Tibial artery (tissue), 4 donors: ENCODE data around the gene PDE4A.

ENCODE experiments used
- DNase-seq, 2 donors: peaks; one replicate each; pipeline ENCODE4 v3.0.0-alpha.2; 2019
- H3K27ac ChIP-seq, 2 donors: fragments of 200-600 bp; sonication (generic) in 1 of 2; 1 replicate in 1 of 2; 2 replicates in 1 of 2; pipeline ENCODE4 v1.5.1; 2018 to 2019; ENCODE audit warnings: mild to moderate bottlenecking in 1 of 2
- H3K27me3 ChIP-seq, 2 donors: fragments of 200-600 bp; sonication (generic) in 1 of 2; one replicate each; pipeline versions ENCODE4 v1.5.1 to v1.6.0; 2016 to 2019
- H3K36me3 ChIP-seq, 3 donors: fragments of 200-600 bp; sonication (generic) in 2 of 3; one replicate each; pipeline ENCODE4 v1.5.1; 2016 to 2019; ENCODE audit warnings: mild to moderate bottlenecking in 2 of 3
- H3K4me1 ChIP-seq, 4 donors: fragments of 200-600 bp; sonication (generic) in 2 of 4; 1 replicate in 3 of 4; 2 replicates in 1 of 4; pipeline ENCODE4 v1.5.1; 2016 to 2019
- H3K4me3 ChIP-seq, 2 donors: fragments of 200-600 bp; sonication (generic) in 1 of 2; 1 replicate in 1 of 2; 2 replicates in 1 of 2; pipeline ENCODE4 v1.5.1; 2018 to 2019; ENCODE audit warnings: mild to moderate bottlenecking in 2 of 2
- H3K9me3 ChIP-seq, 3 donors: fragments of 200-600 bp; sonication (generic) in 1 of 3; one replicate each; pipeline ENCODE4 v1.5.1; 2016 to 2019
- intact Hi-C: fragments of 100-400 bp; cut with DNase I; formaldehyde crosslinking; loops from one replicate; pipeline ENCODE4 v1.15.0; 2023; ENCODE audit warnings: low total_unique reads
- TF ChIP-seq, protein P1 (sequence below), 2 experiments: fragments of 200-600 bp in 1 of 2; fragments of 450-650 bp in 1 of 2; IDR thresholded peaks; one replicate each; pipeline ENCODE4 v1.5.1; 2017 to 2019; ENCODE audit warnings: antibody characterized with exemption in 2 of 2, mild to moderate bottlenecking in 1 of 2, moderate library complexity in 1 of 2

The PDE4A gene

DNA sequence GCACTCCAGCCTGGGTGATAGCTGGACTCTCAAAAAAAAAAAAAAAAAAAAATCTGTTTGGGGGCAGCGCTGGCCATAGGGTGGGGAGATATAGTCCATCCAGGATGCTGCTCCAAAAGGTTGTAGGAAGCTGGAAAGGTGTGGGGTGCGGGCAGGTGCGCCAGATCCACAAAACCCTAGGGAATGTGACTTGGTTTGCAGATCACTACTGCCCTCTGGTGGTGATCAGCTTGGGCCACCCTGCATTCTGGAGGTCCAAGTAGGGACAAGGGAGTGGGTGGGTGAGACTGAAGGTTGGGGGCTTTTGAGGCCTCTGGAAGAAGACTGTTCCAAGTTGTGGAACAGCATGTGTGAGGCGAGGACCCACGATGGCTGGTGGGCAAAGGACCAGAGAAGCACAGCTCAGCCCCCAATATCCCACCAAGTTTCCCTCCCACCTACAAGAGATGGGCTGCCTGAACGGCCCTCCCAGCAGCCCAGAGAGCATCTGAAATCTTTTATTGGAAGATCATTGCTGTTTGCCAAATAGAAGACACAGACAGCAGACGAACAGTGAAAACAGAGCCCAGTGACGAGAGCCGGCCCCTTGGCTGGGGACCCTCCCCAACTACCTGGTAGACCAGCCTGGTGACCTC, 29.6 kb upstream of the PDE4A start:
- DNase-seq: peak; percentile 74 to 80
- TF ChIP-seq, protein P1, sequence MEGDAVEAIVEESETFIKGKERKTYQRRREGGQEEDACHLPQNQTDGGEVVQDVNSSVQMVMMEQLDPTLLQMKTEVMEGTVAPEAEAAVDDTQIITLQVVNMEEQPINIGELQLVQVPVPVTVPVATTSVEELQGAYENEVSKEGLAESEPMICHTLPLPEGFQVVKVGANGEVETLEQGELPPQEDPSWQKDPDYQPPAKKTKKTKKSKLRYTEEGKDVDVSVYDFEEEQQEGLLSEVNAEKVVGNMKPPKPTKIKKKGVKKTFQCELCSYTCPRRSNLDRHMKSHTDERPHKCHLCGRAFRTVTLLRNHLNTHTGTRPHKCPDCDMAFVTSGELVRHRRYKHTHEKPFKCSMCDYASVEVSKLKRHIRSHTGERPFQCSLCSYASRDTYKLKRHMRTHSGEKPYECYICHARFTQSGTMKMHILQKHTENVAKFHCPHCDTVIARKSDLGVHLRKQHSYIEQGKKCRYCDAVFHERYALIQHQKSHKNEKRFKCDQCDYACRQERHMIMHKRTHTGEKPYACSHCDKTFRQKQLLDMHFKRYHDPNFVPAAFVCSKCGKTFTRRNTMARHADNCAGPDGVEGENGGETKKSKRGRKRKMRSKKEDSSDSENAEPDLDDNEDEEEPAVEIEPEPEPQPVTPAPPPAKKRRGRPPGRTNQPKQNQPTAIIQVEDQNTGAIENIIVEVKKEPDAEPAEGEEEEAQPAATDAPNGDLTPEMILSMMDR (IDR thresholded peaks at IDR 0.05): peak; percentile 75 to 79
- Histone ChIP-seq H3K4me3 (no peak overlapping the region), H3K27ac (no peak overlapping the region), H3K9me3 (no peaks in the 10 kb centered on the region), H3K4me1 (peaks cover 0 to 5% (median 0%) of the 10 kb centered on the region in 4 donors), H3K27me3 (peaks cover 0 to 8% of the 10 kb centered on the region in 2 donors), H3K36me3 (peaks cover 40 to 51% (median 49%) of the 10 kb centered on the region in 3 donors)
- intact Hi-C loops: no loop called here

DNA sequence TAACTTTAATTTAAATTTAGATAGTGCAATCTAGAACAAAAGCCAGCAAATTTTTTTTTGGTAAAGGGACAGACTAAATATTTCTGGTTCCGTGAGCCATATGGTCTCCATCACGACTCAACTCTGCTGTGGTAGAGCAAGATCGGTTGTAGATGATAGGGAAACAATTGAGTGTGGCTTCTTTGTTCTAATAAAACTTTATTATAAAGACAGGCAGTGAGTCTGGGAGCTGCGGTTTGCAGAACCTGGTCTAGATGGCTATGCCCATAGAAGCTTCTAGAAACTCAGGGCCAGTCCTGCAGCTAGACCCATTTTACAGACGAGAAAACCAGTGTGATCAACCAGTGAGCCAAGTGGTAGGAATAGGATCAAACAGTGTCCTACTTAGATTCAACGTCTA, 28.2 kb upstream of the PDE4A start:
- Histone ChIP-seq H3K27me3 (peaks cover 0 to under 1% of the 10 kb centered on the region in 2 donors), H3K36me3 (peaks cover 40 to 63% (median 55%) of the 10 kb centered on the region in 3 donors), H3K9me3 (no peaks in the 10 kb centered on the region), H3K4me3 (no peak overlapping the region), H3K4me1 (peaks cover 0 to 5% (median 0%) of the 10 kb centered on the region in 4 donors), H3K27ac (no peak overlapping the region)
- TF ChIP-seq, protein P1 (IDR thresholded peaks at IDR 0.05): no peak
- DNase-seq: no peak
- intact Hi-C loops: no loop called here

DNA sequence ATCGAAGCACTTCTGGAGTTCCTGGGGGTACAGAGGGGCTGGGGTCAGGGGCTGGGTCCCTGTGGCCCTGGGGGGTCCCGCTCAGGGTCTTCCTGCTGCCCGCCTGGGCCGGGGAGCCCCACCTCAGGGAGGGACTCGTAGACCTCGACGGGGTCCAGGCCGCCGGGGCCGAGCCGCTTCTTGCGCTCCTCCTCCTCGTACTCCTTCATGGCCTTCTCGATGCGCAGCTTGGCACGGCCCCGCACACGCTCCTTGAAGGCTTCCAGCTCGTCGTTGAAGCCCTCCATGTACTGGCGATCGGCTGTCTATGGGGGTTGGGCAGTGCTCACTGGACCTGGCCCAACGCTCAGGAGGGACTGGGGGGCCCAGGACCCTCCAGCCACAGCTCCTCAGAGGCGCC, 27.2 kb upstream of the PDE4A start:
- Histone ChIP-seq H3K9me3 (no peaks in the 10 kb centered on the region), H3K4me1 (peaks cover 0 to 5% (median 0%) of the 10 kb centered on the region in 4 donors), H3K27me3 (no peaks in the 10 kb centered on the region), H3K4me3 (no peak overlapping the region), H3K36me3 (peaks cover 40 to 70% (median 55%) of the 10 kb centered on the region in 3 donors), H3K27ac (no peak overlapping the region)
- intact Hi-C loops: no loop called here
- no peak for DNase-seq
- TF ChIP-seq, protein P1 (IDR thresholded peaks at IDR 0.05): no peak

- no peaks in the 10 kb centered on the region for H3K27me3 ChIP-seq
- peaks cover 40 to 72% (median 55%) of the 10 kb centered on the region in 3 donors for H3K36me3 ChIP-seq
- intact Hi-C loops: no loop called here
- TF ChIP-seq, protein P1 (IDR thresholded peaks at IDR 0.05): no peak
- H3K4me1 ChIP-seq: peaks cover 0 to 3% (median 2%) of the 10 kb centered on the region in 4 donors
- H3K9me3 ChIP-seq: no peaks in the 10 kb centered on the region
- no peak for DNase-seq
- no peak overlapping the region for H3K4me3 ChIP-seq
- H3K27ac ChIP-seq: no peak overlapping the region
Measured at GRCh38 chr19:10395003-10395402, 25.3 kb upstream of the PDE4A start.

GRCh38 chr19:10395436-10395835, 24.9 kb upstream of the PDE4A start:
- Histone ChIP-seq H3K36me3 (peaks cover 40 to 72% (median 55%) of the 10 kb centered on the region in 3 donors), H3K4me3 (no peak overlapping the region), H3K9me3 (no peaks in the 10 kb centered on the region), H3K4me1 (peaks cover 0 to 7% (median 6%) of the 10 kb centered on the region in 4 donors), H3K27me3 (no peaks in the 10 kb centered on the region), H3K27ac (no peak overlapping the region)
- intact Hi-C loops: no loop called here
- TF ChIP-seq, protein P1 (IDR thresholded peaks at IDR 0.05): no peak
- no peak for DNase-seq
